NCI-H82 treated with DMSO at 0.1 percent for 48 hours (cell line): Measurements from ENCODE around the gene CSNK1G1.
"Not testable (repeated sequence)": the region's sequence is repeated elsewhere in the genome, so short reads cannot be mapped to it uniquely, and the experiment has no call there.

ENCODE experiments used
- DNase-seq: peaks from one replicate; lab custom pipeline; 2025; ENCODE audit not compliant: unreplicated experiment; lab: John Stamatoyannopoulos, UW

CSNK1G1 gene

GRCh38 chr15:64137226-64137833 is 218.6 kb downstream of the CSNK1G1 start:
- no peak for DNase-seq

GRCh38 chr15:64136347-64136746 is 219.6 kb downstream of the CSNK1G1 start:
- no peak for DNase-seq

GRCh38 chr15:64134345-64134829 is 221.6 kb downstream of the CSNK1G1 start:
- no peak for DNase-seq

GRCh38 chr15:64133623-64134344 is 222.2 kb downstream of the CSNK1G1 start:
- no peak for DNase-seq

- DNase-seq = no peak
These were observed 223.8 kb downstream of the CSNK1G1 start for GRCh38 chr15:64132217-64132616.

- DNase-seq = no peak
These were observed 224.4 kb downstream of the CSNK1G1 start for GRCh38 chr15:64131547-64131946.

GRCh38 chr15:64130159-64130558 is 225.8 kb downstream of the CSNK1G1 start:
- DNase-seq = no peak

- no peak for DNase-seq
These were observed 228.3 kb downstream of the CSNK1G1 start for GRCh38 chr15:64127521-64128270.

- DNase-seq = no peak
These were observed 230.0 kb downstream of the CSNK1G1 start for GRCh38 chr15:64125978-64126377.

- no peak for DNase-seq
These were observed 233.0 kb downstream of the CSNK1G1 start for GRCh38 chr15:64122936-64123351.

GRCh38 chr15:64122444-64122843 is 233.5 kb downstream of the CSNK1G1 start:
- DNase-seq = no peak

- DNase-seq = no peak
These were observed 234.4 kb downstream of the CSNK1G1 start for GRCh38 chr15:64121614-64122013.

GRCh38 chr15:64120322-64120721 is 235.7 kb downstream of the CSNK1G1 start:
- not testable (repeated sequence) for DNase-seq

GRCh38 chr15:64117759-64118487 is 238.1 kb downstream of the CSNK1G1 start:
- no peak for DNase-seq
